Measurements from ENCODE around the gene LY9. TPM values are rescaled to one million over a fixed set of nuclear protein-coding genes. Genes with fewer than 3 reads are reported as not detected.
A peak's percentile ranks its signal among the peaks of the same experiment; 100 is the strongest.

The LY9 gene
- total RNA-seq, 1 donor from 2014 or later = not detected

DNA sequence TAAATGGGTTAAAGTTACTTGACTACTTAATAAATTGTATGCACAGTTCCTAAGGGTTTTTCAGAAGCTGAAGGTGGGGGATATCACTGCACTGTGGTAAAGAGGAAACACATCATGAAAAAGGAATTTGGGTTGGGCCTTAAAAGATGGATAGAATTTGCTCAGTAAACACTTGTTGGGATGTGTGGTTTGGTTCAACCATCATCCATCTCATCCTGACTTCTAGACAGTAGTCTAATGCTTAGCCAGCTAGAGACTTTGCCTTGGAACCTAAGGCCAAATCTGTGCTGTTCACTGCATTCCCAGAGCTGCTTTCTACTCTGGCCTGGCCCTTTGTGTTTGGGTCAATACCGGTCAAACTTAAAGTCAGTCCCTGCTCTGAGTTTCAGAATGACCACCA is 30.6 kb downstream of the LY9 start:
- H3K4me3 Mint-ChIP-seq (ENCODE audit: low read depth) = no peak overlapping the region
- no peak overlapping the region for H3K27ac Mint-ChIP-seq
- H3K9me3 Mint-ChIP-seq (ENCODE audit: low read depth) = no peaks in the 10 kb centered on the region
- no peak for DNase-seq (ENCODE audit: low spot score, unreplicated experiment)
- peaks cover 2% of the 10 kb centered on the region for H3K4me1 Mint-ChIP-seq (ENCODE audit: low read depth)
- H3K27me3 Mint-ChIP-seq = peaks cover 3% of the 10 kb centered on the region
- H3K36me3 Mint-ChIP-seq (ENCODE audit: insufficient read depth) = no peaks in the 10 kb centered on the region
- TF ChIP-seq, protein P1, sequence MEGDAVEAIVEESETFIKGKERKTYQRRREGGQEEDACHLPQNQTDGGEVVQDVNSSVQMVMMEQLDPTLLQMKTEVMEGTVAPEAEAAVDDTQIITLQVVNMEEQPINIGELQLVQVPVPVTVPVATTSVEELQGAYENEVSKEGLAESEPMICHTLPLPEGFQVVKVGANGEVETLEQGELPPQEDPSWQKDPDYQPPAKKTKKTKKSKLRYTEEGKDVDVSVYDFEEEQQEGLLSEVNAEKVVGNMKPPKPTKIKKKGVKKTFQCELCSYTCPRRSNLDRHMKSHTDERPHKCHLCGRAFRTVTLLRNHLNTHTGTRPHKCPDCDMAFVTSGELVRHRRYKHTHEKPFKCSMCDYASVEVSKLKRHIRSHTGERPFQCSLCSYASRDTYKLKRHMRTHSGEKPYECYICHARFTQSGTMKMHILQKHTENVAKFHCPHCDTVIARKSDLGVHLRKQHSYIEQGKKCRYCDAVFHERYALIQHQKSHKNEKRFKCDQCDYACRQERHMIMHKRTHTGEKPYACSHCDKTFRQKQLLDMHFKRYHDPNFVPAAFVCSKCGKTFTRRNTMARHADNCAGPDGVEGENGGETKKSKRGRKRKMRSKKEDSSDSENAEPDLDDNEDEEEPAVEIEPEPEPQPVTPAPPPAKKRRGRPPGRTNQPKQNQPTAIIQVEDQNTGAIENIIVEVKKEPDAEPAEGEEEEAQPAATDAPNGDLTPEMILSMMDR (IDR thresholded peaks at IDR 0.05; ENCODE audit: unreplicated experiment) = no peak

DNA sequence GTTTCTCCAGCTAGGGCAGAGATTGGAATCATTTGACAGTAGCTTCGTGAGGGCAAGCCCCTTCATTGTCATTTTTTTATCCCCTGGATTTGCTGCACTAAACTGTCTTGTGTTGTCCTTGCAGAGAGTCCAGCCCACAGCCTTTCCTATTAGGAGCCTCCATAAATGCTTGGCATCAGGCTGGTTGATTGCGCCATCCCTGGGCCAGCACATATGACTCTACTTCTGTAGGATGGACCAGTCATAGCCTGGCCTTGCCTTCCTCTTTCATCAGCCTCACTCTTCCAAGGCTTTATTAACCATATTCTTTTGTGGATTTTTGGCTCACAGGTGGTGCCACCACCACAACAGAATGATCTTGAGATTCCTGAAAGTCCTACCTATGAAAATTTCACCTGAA is 31.4 kb downstream of the LY9 start:
- H3K4me1 Mint-ChIP-seq (ENCODE audit: low read depth) = peaks cover 2% of the 10 kb centered on the region
- TF ChIP-seq, protein P1 (IDR thresholded peaks at IDR 0.05; ENCODE audit: unreplicated experiment) = no peak
- H3K36me3 Mint-ChIP-seq (ENCODE audit: insufficient read depth) = no peaks in the 10 kb centered on the region
- H3K9me3 Mint-ChIP-seq (ENCODE audit: low read depth) = no peaks in the 10 kb centered on the region
- DNase-seq (ENCODE audit: low spot score, unreplicated experiment) = no peak
- H3K4me3 Mint-ChIP-seq (ENCODE audit: low read depth) = no peak overlapping the region
- H3K27ac Mint-ChIP-seq = no peak overlapping the region
- H3K27me3 Mint-ChIP-seq = peaks cover 3% of the 10 kb centered on the region

DNA sequence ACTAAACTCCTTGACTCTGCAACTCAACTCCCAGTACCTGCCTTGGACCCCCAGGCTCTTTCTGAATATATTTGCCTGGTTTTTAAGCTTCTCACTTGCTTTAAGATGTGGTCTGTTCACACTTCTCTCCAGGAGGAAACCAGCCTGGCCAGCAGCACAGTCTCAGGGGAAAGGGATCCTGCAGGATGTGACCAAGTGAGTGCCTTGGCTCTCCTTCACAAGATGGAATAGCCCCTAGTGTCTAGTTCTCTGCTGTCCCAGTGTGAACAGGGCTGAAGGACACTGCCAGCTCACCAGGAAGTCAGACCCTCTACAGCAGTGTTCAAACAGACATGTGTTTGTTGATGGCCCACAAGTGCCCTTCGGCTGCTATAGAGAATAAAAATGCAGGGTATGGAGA is 33.8 kb downstream of the LY9 start:
- TF ChIP-seq, protein P1 (IDR thresholded peaks at IDR 0.05; ENCODE audit: unreplicated experiment) = no peak
- Mint-ChIP-seq H3K9me3 (ENCODE audit: low read depth) (no peaks in the 10 kb centered on the region), H3K27me3 (peaks cover 3% of the 10 kb centered on the region), H3K4me3 (ENCODE audit: low read depth) (no peak overlapping the region), H3K27ac (no peak overlapping the region), H3K4me1 (ENCODE audit: low read depth) (peaks cover 2% of the 10 kb centered on the region), H3K36me3 (ENCODE audit: insufficient read depth) (no peaks in the 10 kb centered on the region)
- DNase-seq (ENCODE audit: low spot score, unreplicated experiment) = no peak

DNA sequence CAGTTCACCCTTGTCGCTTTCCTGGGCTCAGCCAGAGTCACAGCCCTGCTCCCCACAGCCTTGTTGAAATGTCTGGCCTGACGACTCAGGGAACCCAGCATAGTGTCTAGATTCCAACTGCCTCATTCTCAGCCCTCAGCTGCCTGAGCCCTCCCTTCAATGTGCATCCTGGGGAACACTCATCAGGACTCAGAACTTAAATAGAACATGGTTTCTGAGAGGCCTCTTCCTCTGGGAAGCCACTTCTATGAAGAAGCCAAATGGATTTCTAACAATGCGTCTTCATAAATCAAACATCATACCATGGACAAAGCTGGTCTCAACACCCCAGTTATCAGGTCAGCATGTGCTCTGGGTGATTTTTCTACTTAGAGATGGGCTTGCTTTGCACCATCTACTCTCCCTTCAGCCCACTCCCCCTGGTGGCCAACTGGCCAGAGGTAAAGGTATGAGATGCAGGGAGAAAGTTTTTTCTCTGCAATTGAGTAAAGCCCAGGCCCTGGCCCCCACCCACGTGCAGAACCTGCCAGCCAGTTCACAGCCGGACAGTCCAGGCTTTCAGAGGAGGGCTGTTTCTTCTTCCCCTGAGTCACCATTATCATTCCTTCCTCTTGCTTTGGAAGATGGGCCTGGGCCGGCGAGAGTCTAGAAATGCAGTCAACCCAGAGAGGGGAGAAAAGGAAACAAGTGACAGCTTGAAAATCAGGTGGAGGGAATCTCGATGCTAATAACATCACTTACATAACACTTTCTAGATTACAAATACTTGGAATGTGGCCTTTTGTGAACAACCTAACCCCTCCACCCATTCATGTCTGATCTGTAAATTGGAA is 34.6 kb downstream of the LY9 start:
- peak; percentile 71 for DNase-seq (ENCODE audit: low spot score, unreplicated experiment)
- H3K27ac Mint-ChIP-seq = no peak overlapping the region
- H3K27me3 Mint-ChIP-seq = peaks cover 3% of the 10 kb centered on the region
- H3K36me3 Mint-ChIP-seq (ENCODE audit: insufficient read depth) = no peaks in the 10 kb centered on the region
- H3K4me3 Mint-ChIP-seq (ENCODE audit: low read depth) = no peak overlapping the region
- peaks cover 2% of the 10 kb centered on the region for H3K4me1 Mint-ChIP-seq (ENCODE audit: low read depth)
- TF ChIP-seq, protein P1 (IDR thresholded peaks at IDR 0.05; ENCODE audit: unreplicated experiment) = peak; percentile 85
- no peaks in the 10 kb centered on the region for H3K9me3 Mint-ChIP-seq (ENCODE audit: low read depth)

DNA sequence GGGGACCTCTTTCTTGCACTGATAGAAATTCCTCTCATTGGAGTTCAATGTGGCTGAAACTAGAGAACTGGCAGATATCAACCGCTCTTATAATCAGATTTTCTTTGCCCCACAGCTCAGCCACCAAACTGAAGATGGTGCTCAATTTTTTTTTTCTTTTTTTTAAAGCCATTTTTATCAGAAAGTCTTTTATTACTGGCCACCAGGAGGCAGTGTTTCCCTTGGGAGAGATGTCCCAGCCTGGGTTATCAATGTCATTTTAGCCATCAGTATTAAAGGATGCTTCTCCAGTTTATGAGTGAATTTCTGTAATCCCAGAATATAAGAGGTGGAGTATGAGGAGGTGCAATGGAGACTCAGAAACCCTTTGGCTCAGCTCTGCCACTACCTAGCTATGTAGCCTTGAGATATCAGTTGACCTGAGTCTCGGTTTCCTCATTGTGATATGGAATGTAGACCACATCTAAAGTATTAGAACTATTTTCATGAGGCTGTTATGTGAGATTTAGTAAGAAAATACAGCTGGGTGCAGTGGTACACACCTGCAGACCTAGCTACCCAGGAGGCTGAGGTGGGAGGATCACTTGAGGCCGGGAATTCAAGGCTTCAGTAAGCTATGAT is 39.1 kb downstream of the LY9 start:
- no peak for DNase-seq (ENCODE audit: low spot score, unreplicated experiment)
- Mint-ChIP-seq H3K27me3 (no peaks in the 10 kb centered on the region), H3K4me3 (ENCODE audit: low read depth) (no peak overlapping the region), H3K27ac (no peak overlapping the region), H3K4me1 (ENCODE audit: low read depth) (peaks cover 3% of the 10 kb centered on the region), H3K36me3 (ENCODE audit: insufficient read depth) (no peaks in the 10 kb centered on the region), H3K9me3 (ENCODE audit: low read depth) (no peaks in the 10 kb centered on the region)
- TF ChIP-seq, protein P1 (IDR thresholded peaks at IDR 0.05; ENCODE audit: unreplicated experiment) = peak; percentile 77
